ENCODE measurements around the gene STING1. TPM values are rescaled to one million over a fixed set of nuclear protein-coding genes. Genes with fewer than 3 reads are reported as not detected.

STING1 gene
- total and polyA plus RNA-seq, 8 donors, result 6.1 to 23.7 (median 11.6) TPM

- intact Hi-C loops (cut with DNase I; ENCODE audit: low total_unique reads), result no loop called here
- Histone ChIP-seq H3K27me3 (no peaks in the 10 kb centered on the region), H3K27ac (peak overlapping the region in 2 of 5 donors; percentile 13 to 47), H3K36me3 (no peaks in the 10 kb centered on the region), H3K4me1 (peaks cover 0 to 23% (median 3%) of the 10 kb centered on the region in 4 donors), H3K9me3 (no peaks in the 10 kb centered on the region), H3K4me3 (no peak overlapping the region)
- 80 to 95% (median 88%) methylated on average over 3 of the region's 3 CpGs for WGBS, 5 donors
- no peak for DNase-seq
- no peak for TF ChIP-seq EP300 (IDR thresholded peaks at IDR 0.05)
- TF ChIP-seq POLR2A (IDR thresholded peaks at IDR 0.05), result no peak
- no peak for TF ChIP-seq CTCF (IDR thresholded peaks at IDR 0.05)
- TF ChIP-seq POLR2AphosphoS5 (IDR thresholded peaks at IDR 0.05), result no peak
These were observed 13.3 kb upstream of the STING1 start for GRCh38 chr5:139495638-139496435.

- DNase-seq, result no peak
- H3K9me3 ChIP-seq, result no peaks in the 10 kb centered on the region
- intact Hi-C loops (cut with DNase I; ENCODE audit: low total_unique reads), result no loop called here
- H3K27ac ChIP-seq, result no peak overlapping the region
- TF ChIP-seq POLR2A (IDR thresholded peaks at IDR 0.05) (no peak), CTCF (IDR thresholded peaks at IDR 0.05) (no peak), EP300 (IDR thresholded peaks at IDR 0.05) (no peak), POLR2AphosphoS5 (IDR thresholded peaks at IDR 0.05) (no peak)
- H3K36me3 ChIP-seq, result no peaks in the 10 kb centered on the region
- H3K27me3 ChIP-seq, result no peaks in the 10 kb centered on the region
- peaks cover 0 to 23% (median 3%) of the 10 kb centered on the region in 4 donors for H3K4me1 ChIP-seq
- no peak overlapping the region for H3K4me3 ChIP-seq
These were observed 12.3 kb upstream of the STING1 start for GRCh38 chr5:139494832-139495231.

- DNase-seq, result no peak
- Histone ChIP-seq H3K9me3 (no peaks in the 10 kb centered on the region), H3K27ac (no peak overlapping the region), H3K4me1 (peaks cover 0 to 23% (median 3%) of the 10 kb centered on the region in 4 donors), H3K27me3 (no peaks in the 10 kb centered on the region), H3K36me3 (no peaks in the 10 kb centered on the region), H3K4me3 (no peak overlapping the region)
- intact Hi-C loops (cut with DNase I; ENCODE audit: low total_unique reads), result no loop called here
- 85 to 94% (median 91%) methylated on average over 3 of the region's 3 CpGs for WGBS, 5 donors
- no peak for TF ChIP-seq POLR2A (IDR thresholded peaks at IDR 0.05)
- TF ChIP-seq POLR2AphosphoS5 (IDR thresholded peaks at IDR 0.05), result no peak
- no peak for TF ChIP-seq EP300 (IDR thresholded peaks at IDR 0.05)
- TF ChIP-seq CTCF (IDR thresholded peaks at IDR 0.05), result no peak
These were observed 11.7 kb upstream of the STING1 start for GRCh38 chr5:139494256-139494655.

- intact Hi-C loops (cut with DNase I; ENCODE audit: low total_unique reads), result no loop called here
- Histone ChIP-seq H3K27me3 (no peaks in the 10 kb centered on the region), H3K9me3 (no peaks in the 10 kb centered on the region), H3K4me3 (no peak overlapping the region), H3K27ac (no peak overlapping the region), H3K4me1 (peaks cover 0 to 31% (median 3%) of the 10 kb centered on the region in 4 donors), H3K36me3 (no peaks in the 10 kb centered on the region)
- TF ChIP-seq CTCF (IDR thresholded peaks at IDR 0.05) (no peak), POLR2AphosphoS5 (IDR thresholded peaks at IDR 0.05) (no peak), EP300 (IDR thresholded peaks at IDR 0.05) (no peak)
- DNase-seq, result no peak
- 27 to 41% (median 35%) methylated on average over 6 of the region's 6 CpGs for WGBS, 5 donors
These were observed 10.2 kb upstream of the STING1 start for GRCh38 chr5:139492700-139493192.
